ENCODE measurements around the gene ZBTB7C. TPM values are rescaled to one million over a fixed set of nuclear protein-coding genes. Genes with fewer than 3 reads are reported as not detected.

Gene ZBTB7C
- total RNA-seq, 1 experiment from 2014 or later = not detected

DNA sequence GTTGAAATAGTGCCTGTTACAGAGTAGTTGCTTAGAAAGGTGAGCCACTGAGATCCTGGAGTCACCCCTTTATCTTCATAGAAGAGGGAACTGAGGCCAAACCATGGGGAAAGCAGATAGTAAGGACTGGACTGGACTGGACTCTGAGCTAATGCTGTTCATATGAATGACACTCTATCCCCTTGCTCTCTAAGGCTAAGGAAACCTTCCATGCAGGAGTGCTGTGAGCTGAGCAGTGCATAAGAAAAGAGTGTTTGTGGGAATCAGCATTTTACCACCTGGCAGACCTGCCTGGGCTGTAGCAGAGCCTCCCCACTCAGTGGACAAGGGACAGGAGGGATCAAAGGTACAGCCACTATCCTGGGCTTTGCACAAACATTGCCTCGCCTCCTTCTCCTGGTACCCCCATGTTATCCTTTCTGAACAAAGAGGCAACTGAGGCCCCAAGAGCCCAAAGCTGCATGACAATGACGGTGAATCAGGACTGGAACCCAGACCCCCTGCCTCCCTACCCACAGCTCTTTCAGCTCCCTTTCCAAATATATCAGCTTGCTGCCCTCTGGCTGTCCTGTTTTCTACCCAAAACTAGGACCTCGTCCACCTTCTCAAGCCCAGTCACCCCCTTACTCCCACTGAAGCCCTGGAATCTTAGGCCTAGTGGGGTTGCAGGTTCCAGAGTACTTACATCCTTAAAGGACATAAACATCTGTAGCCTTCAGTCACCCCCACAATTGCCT lies 227.9 kb downstream of the ZBTB7C start:
- H3K36me3 ChIP-seq = no peaks in the 10 kb centered on the region
- H3K27ac ChIP-seq = no peak overlapping the region
- no peak overlapping the region for H3K4me3 ChIP-seq
- H3K27me3 ChIP-seq = no peaks in the 10 kb centered on the region
- no peak for DNase-seq
- H3K4me1 ChIP-seq = no peaks in the 10 kb centered on the region
- H3K9me3 ChIP-seq (replicated peaks) = no peaks in the 10 kb centered on the region

DNA sequence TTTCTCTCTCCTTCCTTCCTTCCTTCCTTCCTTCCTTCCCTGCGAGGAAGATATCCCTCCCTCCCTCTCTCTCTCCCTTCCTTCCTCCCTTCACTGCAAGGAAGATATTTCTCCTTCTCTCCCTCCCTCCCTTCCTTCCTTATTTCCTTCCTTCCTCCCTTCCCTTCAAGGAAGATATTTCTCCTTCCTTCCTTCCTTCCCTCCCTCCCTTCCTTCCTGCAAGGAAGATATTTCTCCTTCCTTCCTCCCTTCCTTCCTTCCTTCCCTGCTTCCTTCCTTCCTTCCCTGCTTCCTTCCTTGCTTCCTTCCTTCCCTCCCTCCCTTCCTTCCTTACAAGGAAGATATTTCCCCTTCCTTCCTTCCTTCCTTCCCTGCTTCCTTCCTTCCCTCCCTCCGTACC lies 229.5 kb downstream of the ZBTB7C start:
- Histone ChIP-seq H3K27ac (no peak overlapping the region), H3K4me1 (no peaks in the 10 kb centered on the region), H3K4me3 (no peak overlapping the region), H3K27me3 (no peaks in the 10 kb centered on the region), H3K9me3 (replicated peaks) (no peaks in the 10 kb centered on the region), H3K36me3 (no peaks in the 10 kb centered on the region)
- no peak for DNase-seq

DNA sequence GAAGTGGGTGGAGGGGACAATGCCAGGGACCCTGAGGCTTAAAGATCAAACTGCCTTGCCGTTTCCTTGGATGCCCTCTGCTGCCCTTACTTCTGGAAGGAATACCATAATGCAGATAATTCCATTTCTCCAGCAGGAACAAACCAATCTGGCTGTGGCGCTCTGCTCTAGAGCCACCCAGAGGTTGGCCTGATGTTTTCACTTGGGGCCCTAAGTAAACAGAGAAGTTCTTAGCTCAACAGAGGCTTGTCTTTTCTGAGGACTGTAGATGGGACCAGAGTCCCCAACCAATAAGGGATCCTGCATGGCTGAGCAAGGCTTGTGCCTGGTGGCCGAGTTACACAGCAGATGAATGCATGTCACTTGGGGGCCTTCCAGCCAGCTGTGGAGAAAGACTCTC lies 230.2 kb downstream of the ZBTB7C start:
- Histone ChIP-seq H3K27ac (no peak overlapping the region), H3K9me3 (replicated peaks) (no peaks in the 10 kb centered on the region), H3K4me1 (no peaks in the 10 kb centered on the region), H3K36me3 (no peaks in the 10 kb centered on the region), H3K27me3 (no peaks in the 10 kb centered on the region), H3K4me3 (no peak overlapping the region)
- DNase-seq = no peak

DNA sequence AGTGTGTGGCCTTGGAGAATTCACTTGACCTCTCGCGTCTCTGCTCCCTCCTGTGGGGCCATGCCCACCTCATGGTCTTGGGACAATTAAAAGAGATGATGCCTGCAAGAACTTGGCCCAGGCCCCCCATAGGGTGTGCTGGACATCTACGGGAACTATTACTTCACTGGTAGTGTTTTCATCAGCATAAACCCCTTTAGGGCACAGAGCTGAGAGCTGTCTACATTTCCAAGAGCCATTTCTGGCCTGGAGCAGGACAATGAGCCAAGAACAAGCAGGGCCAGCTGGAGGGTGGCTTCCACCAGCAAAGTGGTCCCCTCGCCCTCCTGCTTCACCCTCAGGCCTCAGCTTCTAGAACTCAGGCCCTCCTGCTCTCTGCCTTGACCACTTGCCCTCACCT lies 232.3 kb downstream of the ZBTB7C start:
- Histone ChIP-seq H3K9me3 (replicated peaks) (no peaks in the 10 kb centered on the region), H3K27ac (no peak overlapping the region), H3K4me1 (no peaks in the 10 kb centered on the region), H3K36me3 (no peaks in the 10 kb centered on the region), H3K27me3 (no peaks in the 10 kb centered on the region), H3K4me3 (no peak overlapping the region)
- no peak for DNase-seq

DNA sequence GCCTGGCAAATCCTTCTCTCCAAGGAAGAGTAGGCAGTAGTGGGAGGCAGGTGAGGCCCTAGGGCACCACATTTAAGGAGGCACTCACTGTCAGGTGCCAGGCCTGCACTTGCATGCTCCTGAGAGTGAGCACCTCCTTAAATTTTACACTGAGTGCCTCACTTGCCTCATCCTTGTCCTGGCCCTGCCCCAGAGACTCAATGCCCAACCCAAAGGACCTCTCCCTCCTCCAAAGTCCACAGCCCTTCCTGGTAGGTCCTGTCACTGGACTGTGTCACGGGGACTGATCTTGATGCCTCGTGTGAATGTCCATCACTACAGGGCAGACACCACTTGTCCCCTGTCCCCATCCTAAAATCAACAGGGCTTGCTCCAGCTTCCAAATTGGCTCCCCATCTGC lies 235.6 kb downstream of the ZBTB7C start:
- H3K27me3 ChIP-seq = no peaks in the 10 kb centered on the region
- no peaks in the 10 kb centered on the region for H3K4me1 ChIP-seq
- no peak overlapping the region for H3K27ac ChIP-seq
- no peaks in the 10 kb centered on the region for H3K9me3 ChIP-seq (replicated peaks)
- H3K4me3 ChIP-seq = no peak overlapping the region
- no peak for DNase-seq
- no peaks in the 10 kb centered on the region for H3K36me3 ChIP-seq

DNA sequence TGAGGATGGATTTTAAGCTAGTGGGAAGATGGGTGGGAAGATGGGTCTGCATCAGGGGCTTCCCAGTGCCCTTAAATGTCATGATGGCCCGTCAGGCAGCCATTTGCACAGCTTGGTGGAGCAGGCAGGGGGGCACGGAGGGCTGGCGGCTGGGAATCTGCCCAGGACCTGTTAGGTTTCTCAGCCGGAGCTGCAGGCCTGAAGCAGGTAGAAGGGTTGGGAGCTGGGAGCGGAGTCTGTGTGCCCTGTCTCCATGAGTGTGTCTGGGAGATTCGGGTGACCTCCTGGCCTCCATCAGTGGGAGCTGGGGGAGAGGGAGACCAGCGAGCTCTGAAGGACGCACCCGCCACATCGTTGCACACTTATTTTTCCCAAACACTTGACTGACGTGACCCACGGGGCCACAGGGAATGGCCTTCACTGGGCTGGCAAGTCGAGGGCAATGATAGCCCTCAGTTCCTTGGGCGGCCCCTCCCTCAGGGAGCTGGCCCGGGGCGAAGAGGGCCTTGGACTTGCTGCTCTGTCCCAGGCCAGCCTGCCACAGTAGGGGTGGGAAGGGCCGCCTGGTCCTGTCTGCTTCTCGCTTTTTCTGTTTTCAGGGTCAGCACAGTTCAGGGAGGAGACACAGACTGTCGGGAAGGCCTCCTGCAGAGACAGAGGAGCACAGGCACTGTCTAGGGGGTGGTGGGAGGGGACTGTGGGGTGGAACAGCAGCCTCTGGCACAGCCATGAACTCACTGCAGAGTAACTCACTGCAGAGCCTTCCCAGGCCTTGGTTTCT lies 236.8 kb downstream of the ZBTB7C start:
- Histone ChIP-seq H3K36me3 (no peaks in the 10 kb centered on the region), H3K27ac (no peak overlapping the region), H3K9me3 (replicated peaks) (no peaks in the 10 kb centered on the region), H3K4me1 (no peaks in the 10 kb centered on the region), H3K27me3 (no peaks in the 10 kb centered on the region), H3K4me3 (no peak overlapping the region)
- DNase-seq = no peak

DNA sequence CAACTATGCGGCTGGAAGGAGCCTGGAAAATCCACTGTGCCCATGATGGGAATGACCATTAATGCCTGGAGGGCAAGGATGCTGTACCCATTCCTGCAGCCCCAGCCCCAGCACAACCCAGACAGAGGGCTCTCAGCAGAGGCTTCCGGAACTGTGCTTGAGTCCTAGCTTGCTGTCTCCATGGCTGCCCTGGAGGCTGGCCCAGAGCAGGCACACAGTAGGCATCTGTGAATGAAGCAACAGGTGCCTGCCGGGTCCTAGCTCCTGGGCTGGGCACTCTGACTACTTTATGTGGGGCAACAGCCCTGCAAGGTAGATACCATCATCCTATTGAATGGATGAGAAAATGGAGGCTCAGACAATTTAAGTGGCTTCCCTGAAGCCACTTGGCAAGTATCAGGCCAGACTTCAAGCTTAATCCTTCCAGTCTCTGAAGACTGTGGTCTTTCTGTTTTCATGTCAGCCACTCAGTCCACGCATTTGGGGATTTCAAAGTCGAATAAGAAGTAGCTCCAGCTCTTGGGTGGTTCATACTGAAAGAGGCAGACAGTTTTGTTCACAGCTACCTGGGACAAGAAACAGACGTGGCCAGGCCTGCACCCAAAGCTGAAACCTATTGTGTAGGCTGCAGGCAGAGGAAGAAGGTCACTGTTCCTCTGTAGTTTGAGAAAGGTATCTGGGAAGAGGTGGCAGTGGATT lies 237.5 kb downstream of the ZBTB7C start:
- Histone ChIP-seq H3K4me1 (no peaks in the 10 kb centered on the region), H3K27ac (no peak overlapping the region), H3K4me3 (no peak overlapping the region), H3K27me3 (no peaks in the 10 kb centered on the region), H3K36me3 (no peaks in the 10 kb centered on the region), H3K9me3 (replicated peaks) (no peaks in the 10 kb centered on the region)
- DNase-seq = no peak

DNA sequence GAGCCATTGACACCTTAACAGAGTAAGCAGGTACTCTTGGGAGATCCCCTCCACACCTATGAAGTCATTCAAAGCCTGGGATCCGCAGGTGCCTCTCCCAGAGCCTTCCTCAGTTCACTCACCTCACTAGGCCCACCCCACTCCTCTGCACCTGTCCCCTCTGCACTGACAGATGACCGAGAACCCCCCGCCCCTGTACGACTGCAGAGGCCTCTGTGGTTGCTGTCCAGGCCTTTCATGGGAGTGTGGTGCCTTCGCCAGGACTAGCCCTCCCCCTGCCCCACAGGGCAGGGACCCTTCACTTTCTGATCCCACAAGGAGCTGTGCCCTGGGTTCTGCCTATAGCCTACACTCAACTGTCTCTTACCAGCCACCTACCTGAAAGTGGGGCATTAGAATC lies 238.5 kb downstream of the ZBTB7C start:
- Histone ChIP-seq H3K9me3 (replicated peaks) (no peaks in the 10 kb centered on the region), H3K4me3 (no peak overlapping the region), H3K27ac (no peak overlapping the region), H3K27me3 (no peaks in the 10 kb centered on the region), H3K36me3 (no peaks in the 10 kb centered on the region), H3K4me1 (no peaks in the 10 kb centered on the region)
- DNase-seq = no peak

DNA sequence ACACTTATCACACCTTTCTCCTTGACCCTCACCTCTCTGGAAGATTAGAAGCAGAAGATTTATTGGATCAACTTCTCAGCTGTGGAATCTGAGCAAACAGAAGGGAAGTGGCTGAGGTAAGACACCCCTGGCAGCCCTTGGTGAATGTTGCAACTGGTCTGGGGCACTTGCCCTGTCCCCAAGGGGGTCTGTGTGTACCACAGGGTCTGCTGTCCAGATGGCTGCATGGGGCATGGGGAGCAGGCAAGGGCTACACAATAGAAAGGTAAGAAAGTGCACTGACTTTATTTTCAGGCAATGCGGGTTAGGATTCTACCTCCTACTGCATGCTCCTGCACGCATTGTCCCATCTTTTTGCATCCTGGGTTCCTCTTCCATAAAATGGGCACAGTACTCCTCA lies 240.3 kb downstream of the ZBTB7C start:
- no peak for DNase-seq
- no peak overlapping the region for H3K4me3 ChIP-seq
- H3K4me1 ChIP-seq = no peaks in the 10 kb centered on the region
- no peaks in the 10 kb centered on the region for H3K27me3 ChIP-seq
- no peaks in the 10 kb centered on the region for H3K9me3 ChIP-seq (replicated peaks)
- no peaks in the 10 kb centered on the region for H3K36me3 ChIP-seq
- no peak overlapping the region for H3K27ac ChIP-seq

DNA sequence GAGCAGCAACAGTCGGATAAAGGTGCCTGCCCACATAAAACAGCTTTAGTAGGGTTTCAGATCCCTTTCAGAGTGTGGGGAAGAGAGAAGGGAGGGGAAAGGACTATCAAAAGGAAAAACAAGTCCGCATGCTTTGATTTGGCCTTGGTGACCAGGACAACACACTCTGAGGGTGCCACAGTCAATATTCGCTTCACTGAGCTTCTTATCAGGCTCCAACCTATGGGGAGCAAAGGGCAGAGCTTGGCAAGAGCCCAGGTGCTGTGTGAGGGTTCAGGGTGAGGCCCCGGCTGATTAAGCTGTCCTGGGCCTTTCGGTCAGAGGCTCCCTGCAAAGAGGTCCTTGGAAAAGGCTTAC lies 241.3 kb downstream of the ZBTB7C start:
- DNase-seq = no peak
- Histone ChIP-seq H3K4me1 (0 out of 2 replicates have a peak, but pooled peaks cover 3% of the 10 kb centered on the region), H3K27me3 (no peaks in the 10 kb centered on the region), H3K27ac (no peak overlapping the region), H3K4me3 (no peak overlapping the region), H3K36me3 (no peaks in the 10 kb centered on the region), H3K9me3 (replicated peaks) (no peaks in the 10 kb centered on the region)

DNA sequence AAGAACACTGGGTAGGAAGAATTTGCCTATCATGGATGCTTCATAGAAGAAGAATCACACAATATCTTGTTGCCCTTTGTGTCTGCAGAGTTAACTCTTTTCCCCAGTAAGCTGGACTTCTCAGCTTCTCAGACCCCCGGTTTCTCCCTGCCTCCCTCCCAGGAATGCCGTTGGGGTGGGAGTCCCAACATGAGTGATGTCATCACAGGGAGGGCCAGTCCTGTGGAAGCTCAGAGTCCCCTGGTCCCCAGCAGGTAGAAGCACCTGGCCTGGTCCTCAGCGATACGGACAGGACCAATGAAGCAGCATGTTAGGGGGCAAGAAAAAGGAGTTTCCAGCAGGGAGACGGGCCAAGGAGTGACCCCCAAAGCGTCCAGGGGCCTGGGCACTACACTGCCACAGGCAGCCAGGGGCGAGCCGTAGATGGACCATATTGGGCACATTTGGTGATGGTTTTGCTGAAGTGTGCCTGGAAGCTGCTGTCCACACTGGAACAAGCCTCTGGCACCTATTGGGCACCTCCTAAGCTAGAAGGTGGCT lies 242.8 kb downstream of the ZBTB7C start:
- H3K4me1 ChIP-seq = 0 out of 2 replicates have a peak, but pooled peaks cover 3% of the 10 kb centered on the region
- H3K27ac ChIP-seq = no peak overlapping the region
- H3K4me3 ChIP-seq = no peak overlapping the region
- no peaks in the 10 kb centered on the region for H3K9me3 ChIP-seq (replicated peaks)
- no peaks in the 10 kb centered on the region for H3K27me3 ChIP-seq
- DNase-seq = no peak
- H3K36me3 ChIP-seq = no peaks in the 10 kb centered on the region

DNA sequence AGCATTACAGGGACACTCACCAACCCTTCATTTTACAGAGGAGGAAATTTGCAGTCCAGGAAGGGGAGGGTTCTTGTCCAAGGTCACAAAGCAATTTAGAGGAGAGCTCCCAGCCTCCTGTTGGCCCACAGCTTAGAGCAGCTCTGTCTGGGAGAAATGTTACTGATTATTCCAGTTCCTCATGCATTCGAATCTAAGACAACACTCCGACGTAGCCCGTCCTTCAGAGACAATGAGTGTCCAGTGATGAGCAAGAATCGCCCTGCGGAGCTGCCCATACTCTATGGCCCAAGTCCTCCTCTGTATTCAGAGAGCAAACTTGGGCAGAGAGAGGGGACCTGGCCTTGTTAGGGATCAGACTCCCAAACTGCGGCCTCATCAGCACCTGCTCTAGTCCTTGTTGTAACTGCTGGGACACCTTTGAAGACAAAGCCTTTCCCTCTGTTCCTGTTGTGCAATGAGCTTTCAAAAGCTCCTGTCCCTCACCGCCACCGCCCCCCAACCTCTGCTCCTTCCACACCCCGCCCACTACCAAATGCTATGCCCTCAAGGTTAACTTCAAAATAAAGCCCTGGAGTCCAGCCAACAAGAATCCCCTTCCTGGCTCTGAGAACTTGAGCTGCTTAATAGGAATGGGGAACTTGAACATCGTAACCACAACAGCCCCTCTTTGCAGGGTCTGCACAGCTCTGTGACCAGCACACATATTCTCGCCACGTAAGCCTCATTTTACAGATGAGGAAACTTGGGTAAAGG lies 243.9 kb downstream of the ZBTB7C start:
- DNase-seq = peak in 1 of 2 experiments; percentile 4
- Histone ChIP-seq H3K27ac (no peak overlapping the region), H3K9me3 (replicated peaks) (no peaks in the 10 kb centered on the region), H3K4me3 (no peak overlapping the region), H3K4me1 (0 out of 2 replicates have a peak, but pooled peaks cover 3% of the 10 kb centered on the region), H3K36me3 (no peaks in the 10 kb centered on the region), H3K27me3 (no peaks in the 10 kb centered on the region)

DNA sequence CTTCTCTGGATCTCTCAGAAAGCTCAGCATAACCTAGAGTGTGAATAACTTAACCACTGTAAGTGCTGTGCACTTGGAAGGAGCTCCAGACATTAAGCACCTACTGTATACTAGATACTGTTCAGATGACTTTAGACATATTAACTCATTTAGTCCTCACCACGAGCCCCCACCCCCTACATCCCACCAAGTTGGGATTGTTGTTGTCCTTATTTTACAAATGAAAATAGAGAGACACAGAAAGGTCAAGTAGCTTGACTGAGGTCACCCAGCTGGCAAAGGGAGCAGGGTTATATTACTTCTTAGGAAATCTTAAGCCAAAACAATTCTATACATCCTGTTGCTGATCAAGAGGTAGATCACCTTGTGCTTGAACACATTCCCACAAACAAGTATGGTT lies 244.5 kb downstream of the ZBTB7C start:
- H3K4me3 ChIP-seq = no peak overlapping the region
- no peak overlapping the region for H3K27ac ChIP-seq
- 0 out of 2 replicates have a peak, but pooled peaks cover 3% of the 10 kb centered on the region for H3K4me1 ChIP-seq
- H3K27me3 ChIP-seq = no peaks in the 10 kb centered on the region
- H3K9me3 ChIP-seq (replicated peaks) = no peaks in the 10 kb centered on the region
- DNase-seq = no peak
- H3K36me3 ChIP-seq = no peaks in the 10 kb centered on the region

DNA sequence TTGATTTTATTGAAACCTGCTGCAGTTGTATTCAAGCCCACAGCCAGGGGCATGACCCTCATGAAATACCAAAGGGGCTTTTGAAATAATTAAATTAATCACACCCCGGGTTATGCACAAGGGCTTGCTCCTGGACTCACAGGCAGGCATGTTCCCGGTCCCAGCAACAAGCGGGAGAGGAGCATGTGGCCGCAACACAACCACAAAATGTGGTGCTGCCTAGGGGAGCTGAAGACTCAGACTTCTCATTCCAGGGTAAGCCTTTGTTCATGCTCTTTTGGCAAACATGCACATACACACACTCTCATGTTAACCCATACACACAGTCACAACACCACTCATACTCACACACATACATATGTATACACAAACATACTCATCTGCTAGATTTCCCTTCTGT lies 245.1 kb downstream of the ZBTB7C start:
- Histone ChIP-seq H3K4me3 (no peak overlapping the region), H3K9me3 (replicated peaks) (no peaks in the 10 kb centered on the region), H3K36me3 (no peaks in the 10 kb centered on the region), H3K27me3 (no peaks in the 10 kb centered on the region), H3K4me1 (0 out of 2 replicates have a peak, but pooled peaks cover 3% of the 10 kb centered on the region), H3K27ac (no peak overlapping the region)
- DNase-seq = no peak
